ENCODE data around the gene SNRPN.
"Not testable (repeated sequence)": the region's sequence is repeated elsewhere in the genome, so short reads cannot be mapped to it uniquely, and the experiment has no call there.

The SNRPN gene

GRCh38 chr15:24966364-24967103, 11.7 kb downstream of the SNRPN start:
- peaks cover 10 to 21% of the 10 kb centered on the region in 2 donors for H3K36me3 ChIP-seq (ENCODE audit: control insufficient read depth in 2 of 2, insufficient read depth in 2 of 2, low read length in 2 of 2)

GRCh38 chr15:24971052-24971451, 16.3 kb downstream of the SNRPN start:
- no peak overlapping the region for H3K9ac ChIP-seq (ENCODE audit: low read depth in 1 of 2, low read length in 2 of 2)
- no peak overlapping the region for H3K27ac ChIP-seq (ENCODE audit: low read depth in 2 of 2, low read length in 2 of 2)
- peaks cover 0 to 4% of the 10 kb centered on the region in 2 donors for H3K9me3 ChIP-seq (ENCODE audit: control insufficient read depth in 2 of 2, low read length in 2 of 2)
- no peak overlapping the region for H3K4me3 ChIP-seq (ENCODE audit: low read length in 2 of 2)
- H3K4me1 ChIP-seq (ENCODE audit: control insufficient read depth in 2 of 2, insufficient read depth in 2 of 2, low read length in 2 of 2), result no peaks in the 10 kb centered on the region
- no peaks in the 10 kb centered on the region for H3K27me3 ChIP-seq (ENCODE audit: control insufficient read depth in 2 of 2, insufficient read depth in 2 of 2, low read length in 2 of 2)
- peaks cover 14 to 18% of the 10 kb centered on the region in 2 donors for H3K36me3 ChIP-seq (ENCODE audit: control insufficient read depth in 2 of 2, insufficient read depth in 2 of 2, low read length in 2 of 2)

More at GRCh38 chr15:24966364-24967103, 11.7 kb downstream of the SNRPN start:
- Histone ChIP-seq H3K27me3 (ENCODE audit: control insufficient read depth in 2 of 2, insufficient read depth in 2 of 2, low read length in 2 of 2) (no peaks in the 10 kb centered on the region), H3K4me1 (ENCODE audit: control insufficient read depth in 2 of 2, insufficient read depth in 2 of 2, low read length in 2 of 2) (no peaks in the 10 kb centered on the region), H3K27ac (ENCODE audit: low read depth in 2 of 2, low read length in 2 of 2) (no peak overlapping the region), H3K9ac (ENCODE audit: low read depth in 1 of 2, low read length in 2 of 2) (no peak overlapping the region), H3K9me3 (ENCODE audit: control insufficient read depth in 2 of 2, low read length in 2 of 2) (peaks cover 3 to 6% of the 10 kb centered on the region in 2 donors), H3K4me3 (ENCODE audit: low read length in 2 of 2) (no peak overlapping the region)

- H3K9me3 ChIP-seq (ENCODE audit: control insufficient read depth in 2 of 2, low read length in 2 of 2), result peaks cover 0 to 8% of the 10 kb centered on the region in 2 donors
- H3K4me3 ChIP-seq (ENCODE audit: low read length in 2 of 2), result no peak overlapping the region
- H3K4me1 ChIP-seq (ENCODE audit: control insufficient read depth in 2 of 2, insufficient read depth in 2 of 2, low read length in 2 of 2), result no peaks in the 10 kb centered on the region
- peaks cover 12 to 21% of the 10 kb centered on the region in 2 donors for H3K36me3 ChIP-seq (ENCODE audit: control insufficient read depth in 2 of 2, insufficient read depth in 2 of 2, low read length in 2 of 2)
- H3K27me3 ChIP-seq (ENCODE audit: control insufficient read depth in 2 of 2, insufficient read depth in 2 of 2, low read length in 2 of 2), result no peaks in the 10 kb centered on the region
- no peak overlapping the region for H3K9ac ChIP-seq (ENCODE audit: low read depth in 1 of 2, low read length in 2 of 2)
- no peak overlapping the region for H3K27ac ChIP-seq (ENCODE audit: low read depth in 2 of 2, low read length in 2 of 2)
Observed at GRCh38 chr15:24971772-24972171, 17.0 kb downstream of the SNRPN start.

- not testable (repeated sequence) for H3K27me3 ChIP-seq (ENCODE audit: control insufficient read depth in 2 of 2, insufficient read depth in 2 of 2, low read length in 2 of 2); H3K4me3 ChIP-seq (ENCODE audit: low read length in 2 of 2); H3K9ac ChIP-seq (ENCODE audit: low read depth in 1 of 2, low read length in 2 of 2); H3K9me3 ChIP-seq (ENCODE audit: control insufficient read depth in 2 of 2, low read length in 2 of 2); H3K27ac ChIP-seq (ENCODE audit: low read depth in 2 of 2, low read length in 2 of 2); H3K4me1 ChIP-seq (ENCODE audit: control insufficient read depth in 2 of 2, insufficient read depth in 2 of 2, low read length in 2 of 2)
- H3K36me3 ChIP-seq (ENCODE audit: control insufficient read depth in 2 of 2, insufficient read depth in 2 of 2, low read length in 2 of 2), result peaks cover 13 to 29% of the 10 kb centered on the region in 2 donors
Observed at GRCh38 chr15:24972707-24973106, 17.9 kb downstream of the SNRPN start.

GRCh38 chr15:24976932-24977331, 22.1 kb downstream of the SNRPN start:
- no peaks in the 10 kb centered on the region for H3K4me1 ChIP-seq (ENCODE audit: control insufficient read depth in 2 of 2, insufficient read depth in 2 of 2, low read length in 2 of 2)
- H3K4me3 ChIP-seq (ENCODE audit: low read length in 2 of 2), result no peak overlapping the region
- peaks cover 26 to 39% of the 10 kb centered on the region in 2 donors for H3K36me3 ChIP-seq (ENCODE audit: control insufficient read depth in 2 of 2, insufficient read depth in 2 of 2, low read length in 2 of 2)
- H3K27ac ChIP-seq (ENCODE audit: low read depth in 2 of 2, low read length in 2 of 2), result no peak overlapping the region
- no peak overlapping the region for H3K9ac ChIP-seq (ENCODE audit: low read depth in 1 of 2, low read length in 2 of 2)
- H3K9me3 ChIP-seq (ENCODE audit: control insufficient read depth in 2 of 2, low read length in 2 of 2), result peaks cover 0 to 8% of the 10 kb centered on the region in 2 donors
- H3K27me3 ChIP-seq (ENCODE audit: control insufficient read depth in 2 of 2, insufficient read depth in 2 of 2, low read length in 2 of 2), result no peaks in the 10 kb centered on the region

GRCh38 chr15:24977686-24978085, 22.9 kb downstream of the SNRPN start:
- Histone ChIP-seq H3K9me3 (ENCODE audit: control insufficient read depth in 2 of 2, low read length in 2 of 2) (peaks cover 0 to 8% of the 10 kb centered on the region in 2 donors), H3K27ac (ENCODE audit: low read depth in 2 of 2, low read length in 2 of 2) (no peak overlapping the region), H3K9ac (ENCODE audit: low read depth in 1 of 2, low read length in 2 of 2) (no peak overlapping the region), H3K36me3 (ENCODE audit: control insufficient read depth in 2 of 2, insufficient read depth in 2 of 2, low read length in 2 of 2) (peaks cover 28 to 45% of the 10 kb centered on the region in 2 donors), H3K4me3 (ENCODE audit: low read length in 2 of 2) (no peak overlapping the region), H3K4me1 (ENCODE audit: control insufficient read depth in 2 of 2, insufficient read depth in 2 of 2, low read length in 2 of 2) (no peaks in the 10 kb centered on the region), H3K27me3 (ENCODE audit: control insufficient read depth in 2 of 2, insufficient read depth in 2 of 2, low read length in 2 of 2) (no peaks in the 10 kb centered on the region)

- Histone ChIP-seq H3K9ac (ENCODE audit: low read depth in 1 of 2, low read length in 2 of 2) (no peak overlapping the region), H3K27ac (ENCODE audit: low read depth in 2 of 2, low read length in 2 of 2) (no peak overlapping the region), H3K4me3 (ENCODE audit: low read length in 2 of 2) (no peak overlapping the region), H3K36me3 (ENCODE audit: control insufficient read depth in 2 of 2, insufficient read depth in 2 of 2, low read length in 2 of 2) (peaks cover 11 to 20% of the 10 kb centered on the region in 2 donors), H3K27me3 (ENCODE audit: control insufficient read depth in 2 of 2, insufficient read depth in 2 of 2, low read length in 2 of 2) (no peaks in the 10 kb centered on the region), H3K4me1 (ENCODE audit: control insufficient read depth in 2 of 2, insufficient read depth in 2 of 2, low read length in 2 of 2) (no peaks in the 10 kb centered on the region), H3K9me3 (ENCODE audit: control insufficient read depth in 2 of 2, low read length in 2 of 2) (peaks cover 7 to 8% of the 10 kb centered on the region in 2 donors)
Observed at GRCh38 chr15:24985224-24985623, 30.4 kb downstream of the SNRPN start.

- peaks cover 7 to 8% of the 10 kb centered on the region in 2 donors for H3K9me3 ChIP-seq (ENCODE audit: control insufficient read depth in 2 of 2, low read length in 2 of 2)
- H3K4me3 ChIP-seq (ENCODE audit: low read length in 2 of 2), result no peak overlapping the region
- H3K9ac ChIP-seq (ENCODE audit: low read depth in 1 of 2, low read length in 2 of 2), result no peak overlapping the region
- H3K4me1 ChIP-seq (ENCODE audit: control insufficient read depth in 2 of 2, insufficient read depth in 2 of 2, low read length in 2 of 2), result no peaks in the 10 kb centered on the region
- peaks cover 9 to 18% of the 10 kb centered on the region in 2 donors for H3K36me3 ChIP-seq (ENCODE audit: control insufficient read depth in 2 of 2, insufficient read depth in 2 of 2, low read length in 2 of 2)
- H3K27me3 ChIP-seq (ENCODE audit: control insufficient read depth in 2 of 2, insufficient read depth in 2 of 2, low read length in 2 of 2), result no peaks in the 10 kb centered on the region
- no peak overlapping the region for H3K27ac ChIP-seq (ENCODE audit: low read depth in 2 of 2, low read length in 2 of 2)
Observed at GRCh38 chr15:24986653-24987052, 31.9 kb downstream of the SNRPN start.

GRCh38 chr15:25019434-25019833, 64.6 kb downstream of the SNRPN start:
- H3K27ac ChIP-seq (ENCODE audit: low read depth in 2 of 2, low read length in 2 of 2), result no peak overlapping the region
- no peaks in the 10 kb centered on the region for H3K36me3 ChIP-seq (ENCODE audit: control insufficient read depth in 2 of 2, insufficient read depth in 2 of 2, low read length in 2 of 2)
- H3K4me3 ChIP-seq (ENCODE audit: low read length in 2 of 2), result no peak overlapping the region

GRCh38 chr15:25022233-25022632, 67.4 kb downstream of the SNRPN start:
- H3K9ac ChIP-seq (ENCODE audit: low read depth in 1 of 2, low read length in 2 of 2), result no peak overlapping the region
- no peak overlapping the region for H3K4me3 ChIP-seq (ENCODE audit: low read length in 2 of 2)
- H3K27me3 ChIP-seq (ENCODE audit: control insufficient read depth in 2 of 2, insufficient read depth in 2 of 2, low read length in 2 of 2), result no peaks in the 10 kb centered on the region
- no peak overlapping the region for H3K27ac ChIP-seq (ENCODE audit: low read depth in 2 of 2, low read length in 2 of 2)
- H3K36me3 ChIP-seq (ENCODE audit: control insufficient read depth in 2 of 2, insufficient read depth in 2 of 2, low read length in 2 of 2), result peaks cover 0 to 3% of the 10 kb centered on the region in 2 donors
- H3K4me1 ChIP-seq (ENCODE audit: control insufficient read depth in 2 of 2, insufficient read depth in 2 of 2, low read length in 2 of 2), result no peaks in the 10 kb centered on the region
- peaks cover 12 to 27% of the 10 kb centered on the region in 2 donors for H3K9me3 ChIP-seq (ENCODE audit: control insufficient read depth in 2 of 2, low read length in 2 of 2)

More at GRCh38 chr15:25019434-25019833, 64.6 kb downstream of the SNRPN start:
- Histone ChIP-seq H3K4me1 (ENCODE audit: control insufficient read depth in 2 of 2, insufficient read depth in 2 of 2, low read length in 2 of 2) (no peaks in the 10 kb centered on the region), H3K9ac (ENCODE audit: low read depth in 1 of 2, low read length in 2 of 2) (no peak overlapping the region), H3K27me3 (ENCODE audit: control insufficient read depth in 2 of 2, insufficient read depth in 2 of 2, low read length in 2 of 2) (no peaks in the 10 kb centered on the region), H3K9me3 (ENCODE audit: control insufficient read depth in 2 of 2, low read length in 2 of 2) (peaks cover 17 to 18% of the 10 kb centered on the region in 2 donors)

Measured in mucosa of rectum (tissue), 2 donors.